Fibroblast of skin of scalp (primary cell): ENCODE measurements around the gene DOCK9.
A peak's percentile ranks its signal among the peaks of the same experiment; 100 is the strongest.

Experiments used
- DNase-seq: peaks from one replicate; pipeline ENCODE4 v3.0.0-alpha.2; 2013

The DOCK9 gene

GRCh38 chr13:98998831-98999638, 21.2 kb upstream of the DOCK9 start:
- no peak for DNase-seq

- DNase-seq: no peak
Measured at GRCh38 chr13:98997738-98998641, 20.1 kb upstream of the DOCK9 start.

DNA sequence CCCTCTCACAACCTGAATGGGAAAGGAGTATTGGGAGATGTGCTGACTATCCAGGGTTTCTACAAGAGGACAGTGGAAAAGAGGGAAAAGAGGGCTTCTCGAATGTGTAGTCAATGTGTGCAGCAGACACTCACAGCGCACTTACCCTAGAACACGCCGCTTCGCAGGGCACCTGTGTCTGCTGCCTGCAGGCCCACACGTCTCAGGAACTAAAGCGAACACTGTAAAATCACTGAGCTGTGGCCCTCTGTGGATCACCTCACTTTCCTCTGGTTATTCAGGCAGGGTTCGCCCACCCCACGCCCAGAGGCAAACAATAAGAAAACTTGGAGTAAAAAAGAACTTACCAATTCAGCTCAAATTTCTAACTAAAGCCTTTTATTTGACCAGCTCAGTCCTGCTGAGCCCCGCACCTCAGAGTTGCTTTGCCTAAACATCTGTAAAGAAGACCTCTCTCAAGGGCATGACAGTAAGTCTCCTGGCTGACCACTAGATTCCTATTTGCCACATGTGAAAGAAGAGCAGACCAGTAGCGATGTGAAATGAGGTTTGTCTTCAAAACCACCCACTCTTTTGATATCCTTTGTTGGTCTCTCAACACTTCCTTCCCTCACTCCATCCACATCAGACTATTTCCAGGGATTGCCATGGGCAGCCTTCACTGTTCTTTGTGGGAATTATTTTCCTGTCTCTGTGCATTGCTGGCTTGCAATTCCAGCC, 19.3 kb upstream of the DOCK9 start:
- DNase-seq: no peak

DNA sequence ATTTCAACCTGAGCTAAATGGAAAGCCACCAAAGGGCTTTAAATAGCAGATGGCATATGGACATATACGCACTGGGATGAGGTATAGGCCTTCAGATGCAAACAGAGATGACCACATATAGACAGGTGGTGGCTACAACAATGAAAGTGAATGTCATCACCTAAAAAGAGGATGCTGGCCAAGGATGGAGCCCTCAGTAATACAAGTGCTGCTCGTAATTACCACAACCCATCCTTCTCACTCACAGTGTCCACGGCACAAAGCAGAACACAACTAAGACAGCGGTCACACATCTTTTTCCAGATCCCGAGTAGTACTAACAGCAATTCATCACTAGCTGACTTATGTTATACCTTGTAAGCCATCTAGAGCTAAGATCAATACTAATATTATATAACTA, 18.2 kb upstream of the DOCK9 start:
- DNase-seq: no peak

DNA sequence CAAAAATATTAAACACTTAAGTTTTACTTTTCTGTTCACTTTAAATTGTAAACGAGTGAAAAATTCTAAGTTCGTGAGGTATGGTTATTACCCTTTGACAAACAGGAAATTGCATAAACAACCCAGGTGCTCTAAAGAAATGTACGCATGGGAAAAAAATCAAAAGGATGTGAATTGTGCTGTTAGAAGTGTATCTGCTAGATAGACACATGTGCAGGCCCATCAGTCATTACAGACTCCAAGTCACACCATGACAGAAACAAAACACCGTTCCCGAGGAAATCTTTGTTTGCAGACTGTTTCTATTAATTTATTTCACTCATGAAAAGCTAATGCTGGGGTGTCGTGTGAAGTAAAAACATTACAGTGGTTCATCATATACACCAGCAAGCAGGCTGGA, 17.0 kb upstream of the DOCK9 start:
- no peak for DNase-seq

DNA sequence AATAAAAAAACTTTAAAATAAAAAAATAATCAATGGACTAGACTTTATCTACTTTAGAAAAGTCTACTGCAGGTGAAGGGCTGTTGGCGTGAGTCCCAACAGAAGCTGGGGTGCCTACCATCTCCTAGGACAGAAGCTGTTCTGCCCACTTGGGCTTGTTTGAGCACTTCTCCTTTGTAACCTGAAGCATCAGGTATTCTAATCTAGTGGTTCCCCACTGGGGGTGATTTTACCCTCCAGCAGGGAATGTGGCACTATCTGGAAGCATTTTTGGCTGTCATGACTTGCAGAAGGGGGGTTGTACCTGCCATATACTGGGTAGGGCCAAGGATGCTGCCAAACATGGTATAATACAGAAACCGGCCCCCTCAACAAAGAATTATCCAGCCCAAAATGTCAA, 16.2 kb upstream of the DOCK9 start:
- DNase-seq: no peak

DNA sequence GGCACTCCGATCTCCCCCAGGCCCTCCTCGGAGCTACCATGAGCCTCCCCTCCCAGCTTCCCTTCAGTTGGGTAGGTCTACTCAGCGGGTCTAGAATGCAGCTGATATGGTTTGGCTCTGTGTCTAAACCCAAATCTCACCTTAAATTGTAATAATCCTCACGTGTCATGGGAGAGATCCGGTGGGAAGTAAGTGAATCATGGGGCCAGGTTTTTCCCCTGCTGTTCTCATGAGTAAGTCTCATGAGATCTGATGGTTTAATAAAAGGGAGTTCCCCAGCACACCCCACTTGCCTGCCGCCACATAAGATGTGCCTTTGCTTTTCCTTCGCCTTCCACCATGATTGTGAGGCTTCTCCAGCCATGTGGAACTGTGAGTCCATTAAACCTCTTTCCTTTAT, 14.5 kb upstream of the DOCK9 start:
- no peak for DNase-seq

GRCh38 chr13:98990701-98991100, 12.8 kb upstream of the DOCK9 start:
- DNase-seq: no peak

GRCh38 chr13:98989469-98990235, 11.8 kb upstream of the DOCK9 start:
- DNase-seq: no peak

GRCh38 chr13:98988780-98989179, 10.9 kb upstream of the DOCK9 start:
- no peak for DNase-seq

GRCh38 chr13:98988277-98988676, 10.4 kb upstream of the DOCK9 start:
- no peak for DNase-seq

DNA sequence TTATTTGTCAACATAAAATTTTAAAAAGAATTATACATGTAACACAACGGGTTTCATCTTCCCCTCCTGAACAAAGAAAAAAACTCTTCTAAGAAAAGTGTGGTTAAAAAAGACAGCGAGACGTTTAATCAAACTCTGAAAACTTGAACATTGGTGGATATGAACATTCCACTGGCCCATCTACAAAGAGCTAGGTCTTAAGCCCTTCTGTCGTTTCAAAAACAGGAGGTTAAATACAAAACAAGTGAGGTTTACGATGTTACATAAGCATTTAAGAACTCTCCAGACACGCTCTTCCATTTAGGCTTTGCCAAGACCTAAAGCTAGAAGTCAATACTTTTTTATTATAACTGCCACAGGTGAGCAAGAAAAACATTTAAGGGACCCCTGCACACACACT, 9.4 kb upstream of the DOCK9 start:
- DNase-seq: no peak

DNA sequence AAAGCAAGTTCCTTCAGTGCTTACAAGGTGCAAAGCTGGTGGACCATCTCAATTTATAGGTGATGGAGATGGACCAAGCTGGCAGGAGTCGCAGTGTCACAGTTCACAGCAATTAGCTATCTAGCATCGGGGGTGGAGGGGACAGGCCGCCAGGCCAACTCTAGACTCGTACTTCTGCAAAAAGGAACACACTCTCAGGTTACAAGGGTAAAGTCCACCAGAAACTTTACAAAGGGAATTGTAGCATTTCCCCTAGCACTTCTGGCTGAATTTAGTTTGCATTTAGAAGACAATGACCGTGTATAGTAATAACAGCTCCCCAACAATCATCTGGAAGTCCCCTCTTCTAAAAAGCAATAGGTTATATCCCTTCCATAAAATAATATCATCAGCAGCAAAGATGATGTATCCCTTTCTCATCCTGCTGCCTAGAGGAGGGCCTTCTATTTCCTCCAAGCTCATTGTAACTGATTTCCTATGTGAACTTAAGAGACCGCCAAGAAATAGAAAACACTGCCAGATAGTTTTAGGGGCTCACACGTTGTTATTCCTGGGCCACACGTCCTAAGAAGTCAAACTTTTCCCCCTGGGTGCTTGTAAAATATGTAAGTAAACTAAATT, 8.5 kb upstream of the DOCK9 start:
- no peak for DNase-seq

GRCh38 chr13:98985591-98985990, 7.7 kb upstream of the DOCK9 start:
- DNase-seq: no peak

GRCh38 chr13:98984983-98985382, 7.1 kb upstream of the DOCK9 start:
- no peak for DNase-seq

DNA sequence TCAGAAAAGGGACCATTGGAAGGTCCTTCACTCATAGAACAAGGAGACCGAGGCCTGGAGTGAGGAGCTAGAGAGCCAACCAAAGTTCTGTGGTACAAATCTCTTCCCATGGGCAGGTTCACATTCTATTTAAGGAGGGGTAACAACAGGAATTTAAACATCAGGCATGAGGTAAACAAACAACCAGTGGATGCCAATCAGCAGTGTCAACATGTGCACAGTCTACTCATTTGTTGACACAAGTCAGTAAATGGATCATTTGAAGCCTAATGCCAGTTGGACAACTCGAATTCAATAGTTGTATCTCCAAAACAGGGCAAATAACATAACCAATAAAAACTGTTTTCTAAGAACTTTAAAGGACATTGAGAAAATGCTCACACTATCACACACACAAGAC, 6.3 kb upstream of the DOCK9 start:
- no peak for DNase-seq

DNA sequence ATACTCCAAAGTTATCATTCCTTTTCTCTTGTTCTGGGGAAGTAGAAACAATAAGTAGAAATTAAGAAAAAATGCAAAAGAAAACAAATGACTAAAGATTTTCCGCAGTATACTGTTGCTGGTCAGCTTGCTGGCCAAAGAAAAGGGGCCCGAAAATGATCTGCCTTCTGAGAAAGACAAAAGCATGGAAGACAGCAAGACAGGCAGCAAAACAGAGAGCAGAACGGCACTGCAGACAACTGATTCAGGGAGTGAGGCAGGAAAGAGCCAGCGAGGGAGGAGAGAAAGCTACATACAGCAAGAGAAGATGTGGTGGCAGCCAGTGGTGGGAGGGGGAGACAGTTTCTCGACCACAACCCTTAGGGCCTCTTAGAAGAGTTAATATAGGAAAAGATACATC, 5.3 kb upstream of the DOCK9 start:
- DNase-seq: no peak

DNA sequence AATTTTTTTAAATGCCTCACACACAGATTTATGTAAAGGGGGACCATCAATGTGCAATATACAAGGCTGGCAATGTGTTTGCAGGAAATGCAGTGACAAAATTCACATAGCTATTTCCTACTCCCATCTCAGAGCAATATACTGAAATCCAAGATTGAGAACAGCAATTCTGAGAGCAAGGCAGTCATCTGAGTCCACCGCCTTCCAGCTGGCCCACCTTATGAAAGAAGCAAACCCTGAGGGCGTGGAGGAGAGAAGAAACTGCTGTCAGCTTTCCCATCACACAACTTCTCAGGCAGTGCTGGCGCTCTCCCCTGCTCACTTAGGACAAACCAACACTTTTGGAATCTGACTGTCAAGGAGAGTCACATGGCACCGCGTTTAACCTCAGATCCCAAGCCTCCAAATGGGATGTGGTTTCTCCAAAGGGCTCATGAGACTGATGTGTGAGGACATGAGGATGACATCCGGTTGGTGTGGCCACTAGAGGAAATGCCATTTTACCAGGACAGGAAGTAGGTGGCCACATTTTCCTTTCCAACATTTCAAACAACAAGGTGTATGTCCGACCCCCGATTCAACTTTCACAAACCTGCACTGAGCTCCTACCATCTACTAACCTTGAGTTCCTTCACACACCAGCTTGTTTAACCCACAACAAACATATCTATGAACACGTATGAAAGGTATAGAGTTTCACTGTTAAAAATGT, 3.7 kb upstream of the DOCK9 start:
- DNase-seq: no peak

GRCh38 chr13:98979012-98979660, 1.3 kb upstream of the DOCK9 start:
- no peak for DNase-seq

DNA sequence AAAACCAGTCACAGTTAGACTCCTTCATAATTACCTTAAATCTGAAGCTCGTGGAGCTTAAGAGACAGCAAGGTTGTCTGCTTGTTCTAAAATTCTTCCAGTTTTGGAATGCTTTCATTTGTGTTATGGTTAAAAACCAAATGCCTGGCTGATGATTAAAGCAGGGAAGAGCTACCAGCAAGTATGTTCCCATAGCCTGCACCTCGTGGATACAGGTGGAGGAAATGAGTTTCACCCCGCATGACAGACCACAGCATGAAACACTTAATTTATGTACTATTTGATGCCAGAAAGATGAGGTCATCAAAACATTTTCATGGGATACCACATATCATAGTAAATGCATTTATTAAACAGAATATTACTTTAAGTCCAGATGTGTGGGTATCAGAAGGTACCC, 416 bp upstream of the DOCK9 start:
- peak; percentile 72 for DNase-seq

DNA sequence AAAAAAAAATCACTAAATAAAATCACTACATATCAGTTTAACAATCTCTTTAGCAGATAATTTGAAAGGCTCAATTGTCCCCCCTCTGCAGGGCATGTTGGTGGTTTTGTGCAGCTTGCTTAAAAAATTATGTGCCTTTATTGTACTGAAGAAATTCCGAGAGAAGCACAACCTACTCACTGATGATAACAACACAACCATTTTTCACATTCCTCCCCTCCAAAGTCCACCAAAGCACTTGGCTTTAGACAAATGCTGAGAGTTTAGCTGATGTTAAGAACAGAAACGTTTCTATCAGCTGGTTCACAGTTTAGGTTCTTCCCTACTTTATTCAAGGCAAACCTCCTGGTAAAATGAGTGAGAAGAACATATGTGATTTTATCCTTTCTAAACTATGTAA, 923 bp downstream of the DOCK9 start:
- peak; percentile 35 for DNase-seq
